8988T (cell line): ENCODE data around the gene YWHAG.
"Not testable (repeated sequence)": the region's sequence is repeated elsewhere in the genome, so short reads cannot be mapped to it uniquely, and the experiment has no call there.

ENCODE experiments used
- DNase-seq: peaks from one replicate; pipeline ENCODE4 v3.0.0; 2011

Gene YWHAG

DNA sequence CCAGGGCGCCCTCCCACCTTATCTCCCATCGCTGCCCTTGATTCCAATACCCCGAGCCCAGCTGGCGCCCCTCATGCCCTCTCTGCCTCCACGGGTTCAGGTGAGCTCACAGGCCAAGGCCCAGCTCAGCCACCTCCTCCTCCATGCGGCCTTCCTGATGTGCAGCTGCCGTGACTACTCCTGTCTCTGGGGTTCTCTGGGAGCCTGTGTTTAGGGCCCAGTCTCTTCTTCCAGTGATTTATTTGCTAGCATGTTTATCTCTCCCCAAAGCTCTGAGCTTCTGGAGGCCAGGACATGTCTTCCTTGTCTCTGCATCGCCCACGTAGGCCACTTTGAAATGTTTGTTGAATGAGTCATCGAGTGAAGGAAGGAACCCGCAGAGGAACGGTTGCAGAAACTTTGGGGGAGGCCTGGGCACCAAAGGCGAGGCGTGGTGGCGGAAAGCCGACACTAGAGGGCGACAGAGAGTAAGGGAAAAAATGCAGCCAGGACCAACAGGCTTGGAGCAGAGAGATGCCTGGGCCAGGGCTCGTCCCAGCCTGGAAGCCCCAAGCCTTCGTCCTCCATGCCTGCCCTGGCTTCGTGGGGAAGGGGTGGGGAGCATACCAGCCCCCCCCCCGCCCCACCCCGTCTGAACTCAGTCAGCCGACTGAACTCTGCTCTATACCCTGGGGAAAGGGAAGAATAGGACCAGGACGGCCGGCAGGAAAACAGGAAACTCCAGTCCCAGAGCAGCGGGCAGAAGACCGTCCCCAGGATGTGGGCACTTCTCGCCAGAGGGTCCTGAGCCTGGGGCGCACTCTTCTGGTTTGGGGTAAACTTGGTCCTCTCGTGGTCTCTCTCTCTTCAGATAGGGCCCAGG, 67.2 kb downstream of the YWHAG start:
- DNase-seq, result peak; percentile 79

DNA sequence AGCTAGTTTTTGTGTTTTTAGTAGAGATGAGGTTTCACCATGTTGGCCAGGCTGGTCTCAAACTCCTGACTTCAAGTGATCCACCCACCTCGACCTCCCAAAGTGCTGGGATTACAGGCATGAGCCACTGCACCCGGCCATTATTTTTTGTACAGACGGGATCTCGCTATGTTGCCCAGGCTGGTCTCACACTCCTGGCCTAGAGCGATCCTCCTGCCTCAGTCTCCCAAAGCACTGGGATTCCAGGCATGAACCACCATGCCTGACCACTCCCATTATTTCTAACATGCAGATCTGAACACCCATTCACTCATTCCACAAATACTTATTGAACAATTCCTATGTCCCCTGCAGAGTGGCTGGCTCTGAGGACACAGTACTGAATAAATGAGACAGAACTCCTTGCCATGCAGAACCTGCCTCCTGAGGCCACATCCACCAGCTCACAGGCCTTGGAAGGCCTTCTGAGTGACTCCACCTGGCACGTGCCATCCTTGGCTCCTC, 67.9 kb downstream of the YWHAG start:
- not testable (repeated sequence) for DNase-seq

DNA sequence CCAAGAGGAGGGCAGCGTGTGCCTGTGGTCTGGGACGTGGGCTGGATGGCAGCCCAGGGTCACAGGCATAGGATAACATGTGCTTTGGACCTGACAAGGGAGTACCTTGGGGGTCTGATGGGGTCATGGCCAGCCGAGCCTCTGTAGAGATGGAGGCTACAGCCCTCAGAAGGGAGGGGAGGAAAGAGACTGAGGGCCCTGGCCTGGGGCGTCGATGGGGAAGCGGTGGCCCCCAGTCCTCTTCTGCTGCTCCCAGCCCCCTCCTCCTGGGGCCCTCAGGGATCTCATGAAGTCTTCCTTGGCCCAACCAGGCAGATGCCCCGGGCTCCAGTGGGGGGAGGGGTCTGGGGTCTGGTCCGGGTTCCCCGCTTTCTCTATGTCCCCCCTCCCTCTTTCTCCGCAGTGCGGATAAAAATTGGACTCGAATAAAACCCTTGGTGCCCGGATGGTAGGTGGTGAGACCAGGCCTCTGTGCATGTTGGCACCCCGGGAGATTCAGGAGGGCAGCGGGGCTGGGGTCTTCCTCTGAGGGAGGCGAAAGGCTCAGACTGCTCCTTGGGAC, 71.9 kb downstream of the YWHAG start:
- no peak for DNase-seq

DNA sequence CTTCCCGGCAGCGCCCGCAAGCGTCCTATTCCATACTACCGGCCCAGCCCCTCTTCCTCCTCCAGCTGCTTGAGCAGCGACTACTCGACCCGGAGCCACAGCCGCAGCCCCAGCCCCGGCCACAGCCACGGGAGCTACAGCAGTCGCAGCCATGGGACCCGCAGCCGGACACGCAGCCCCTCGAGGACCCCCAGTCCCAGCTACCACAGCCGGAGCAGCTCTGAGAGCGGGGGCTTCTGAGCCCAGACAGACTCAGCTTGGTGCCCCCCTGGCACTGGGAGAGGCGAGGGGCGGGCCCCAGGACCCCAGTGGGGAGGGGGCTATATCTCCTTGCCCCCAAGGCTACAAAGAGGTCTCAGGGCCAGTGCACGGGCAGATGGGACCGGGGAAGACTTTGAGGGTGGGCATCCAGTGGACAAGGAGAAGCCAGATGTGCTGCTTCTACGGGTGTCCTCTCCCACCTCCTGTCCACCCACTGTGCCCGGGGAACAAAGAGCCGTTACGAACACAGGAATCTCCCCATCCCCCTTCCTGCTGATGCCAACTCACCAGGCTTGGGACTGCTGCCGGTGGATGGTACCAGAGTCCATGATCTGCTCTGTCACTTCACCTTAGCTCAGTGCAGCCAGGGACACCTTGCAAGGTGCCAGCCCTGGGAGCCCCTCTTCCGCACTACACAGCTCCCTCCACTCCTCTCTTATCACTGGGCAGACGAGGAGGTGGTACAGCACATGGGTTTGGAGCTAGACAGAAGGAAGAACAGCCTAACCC, 73.0 kb downstream of the YWHAG start:
- no peak for DNase-seq

DNA sequence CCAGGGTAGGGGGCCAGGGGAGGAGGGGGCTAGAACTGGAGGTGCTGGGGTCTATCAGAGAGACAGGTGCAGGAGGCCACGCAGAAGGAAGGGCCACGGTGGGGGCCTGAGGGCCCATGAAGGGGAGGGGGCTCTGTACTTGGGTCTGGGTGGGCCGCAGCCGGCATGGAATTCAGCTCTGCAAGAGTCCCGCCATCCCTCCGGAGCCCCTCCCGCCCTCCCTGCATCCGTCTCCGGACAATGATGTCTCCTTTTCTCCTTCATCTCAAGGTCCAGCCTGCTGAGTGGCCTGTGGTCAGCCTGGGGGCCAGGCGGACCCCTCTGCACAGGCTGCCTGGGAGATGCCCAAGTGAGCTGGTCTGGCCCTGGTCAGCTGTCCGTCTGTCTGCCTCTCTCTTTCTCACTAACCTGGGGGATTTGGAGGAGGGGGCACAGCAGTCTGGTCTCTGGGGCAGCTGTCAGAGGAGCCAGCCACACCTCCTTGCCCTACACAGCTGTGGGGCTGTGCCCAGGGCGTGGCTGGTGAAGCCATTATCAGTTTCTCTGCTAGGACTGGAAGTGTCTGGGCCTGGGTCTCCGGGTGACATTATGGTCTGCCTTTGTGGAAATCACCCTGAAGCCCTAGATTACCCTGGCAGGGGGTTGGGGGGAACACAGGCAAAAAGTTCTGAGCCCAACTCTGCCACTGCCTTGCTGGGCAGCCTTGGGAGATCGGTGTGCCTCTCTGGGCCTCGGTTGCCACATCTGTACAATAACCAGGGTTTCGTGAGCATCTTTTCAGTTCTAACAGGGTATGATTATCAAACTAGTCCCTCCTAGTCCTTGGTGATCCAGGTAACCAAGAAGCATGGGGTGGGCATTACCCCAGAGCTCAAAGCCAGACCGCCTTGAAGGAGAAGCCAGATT, 75.3 kb downstream of the YWHAG start:
- DNase-seq, result no peak

DNA sequence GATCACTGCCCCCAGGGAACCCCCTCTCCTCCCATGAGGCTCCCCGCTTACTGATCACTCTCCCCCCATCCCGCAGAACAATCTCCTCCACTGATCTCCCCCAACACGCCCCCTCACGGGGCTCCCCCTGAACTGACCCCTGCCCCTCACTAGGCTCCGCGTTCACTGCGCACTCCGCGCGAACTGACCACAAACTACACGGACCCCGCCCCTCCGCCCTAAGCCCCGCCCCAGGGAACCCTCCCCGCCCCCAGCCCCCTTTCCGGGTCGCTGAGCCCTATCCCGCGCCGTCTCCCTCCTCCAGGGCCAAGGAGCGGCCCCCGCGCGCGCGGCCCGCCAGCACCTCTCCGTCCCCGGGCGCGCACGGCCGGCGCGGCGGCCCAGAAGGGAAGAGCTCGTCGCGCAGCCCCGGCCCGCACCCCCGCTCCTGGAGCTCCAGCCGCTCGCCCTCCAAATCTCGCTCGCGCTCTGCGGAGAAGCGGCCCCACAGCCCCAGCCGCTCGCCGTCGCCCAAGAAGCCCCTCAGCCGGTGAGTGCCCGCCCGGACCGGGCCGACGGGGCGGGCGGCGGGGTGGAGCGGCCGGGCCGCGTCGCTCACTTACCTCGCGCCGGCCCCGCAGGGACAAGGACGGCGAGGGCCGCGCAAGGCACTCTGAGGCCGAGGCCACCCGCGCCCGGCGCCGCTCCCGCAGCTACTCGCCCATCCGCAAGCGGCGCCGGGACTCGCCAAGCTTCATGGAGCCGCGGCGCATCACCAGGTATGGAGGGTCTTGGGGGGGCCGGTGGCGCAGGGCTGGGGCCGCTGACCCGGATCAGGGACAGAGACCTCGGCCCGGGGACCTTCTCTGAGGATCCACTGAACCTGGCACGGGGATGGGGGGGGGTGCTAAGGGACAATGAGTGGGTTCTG, 76.2 kb downstream of the YWHAG start:
- no peak for DNase-seq

DNA sequence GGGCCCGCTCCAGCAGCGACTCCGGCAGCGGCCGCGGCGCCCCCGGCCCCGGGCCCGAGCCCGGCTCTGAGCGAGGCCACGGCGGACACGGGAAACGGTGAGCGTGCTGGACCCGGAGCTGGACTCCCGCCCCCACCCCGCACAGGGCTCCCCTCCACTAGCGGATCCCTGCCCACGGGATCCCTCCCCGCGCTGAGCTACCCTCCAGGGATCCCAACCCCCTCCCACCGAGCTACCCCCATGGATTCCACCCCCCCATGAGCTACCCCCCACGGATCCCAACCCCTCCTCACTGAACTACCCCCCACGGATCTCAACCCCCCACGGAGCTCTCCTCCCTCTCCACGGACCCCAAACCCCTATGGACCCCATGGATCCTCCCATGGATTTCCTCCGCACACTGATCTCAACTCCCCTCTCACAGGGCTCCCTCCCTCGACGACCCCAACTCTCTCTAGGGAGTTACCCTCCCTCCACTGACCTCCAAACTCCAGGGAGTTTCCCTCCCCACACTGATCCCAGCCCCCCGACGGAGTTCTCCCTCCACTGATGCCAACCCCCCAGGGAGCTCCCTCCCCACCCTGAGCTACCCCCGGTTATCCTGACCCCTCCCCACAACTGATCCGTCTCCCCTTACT, 77.0 kb downstream of the YWHAG start:
- DNase-seq, result no peak

DNA sequence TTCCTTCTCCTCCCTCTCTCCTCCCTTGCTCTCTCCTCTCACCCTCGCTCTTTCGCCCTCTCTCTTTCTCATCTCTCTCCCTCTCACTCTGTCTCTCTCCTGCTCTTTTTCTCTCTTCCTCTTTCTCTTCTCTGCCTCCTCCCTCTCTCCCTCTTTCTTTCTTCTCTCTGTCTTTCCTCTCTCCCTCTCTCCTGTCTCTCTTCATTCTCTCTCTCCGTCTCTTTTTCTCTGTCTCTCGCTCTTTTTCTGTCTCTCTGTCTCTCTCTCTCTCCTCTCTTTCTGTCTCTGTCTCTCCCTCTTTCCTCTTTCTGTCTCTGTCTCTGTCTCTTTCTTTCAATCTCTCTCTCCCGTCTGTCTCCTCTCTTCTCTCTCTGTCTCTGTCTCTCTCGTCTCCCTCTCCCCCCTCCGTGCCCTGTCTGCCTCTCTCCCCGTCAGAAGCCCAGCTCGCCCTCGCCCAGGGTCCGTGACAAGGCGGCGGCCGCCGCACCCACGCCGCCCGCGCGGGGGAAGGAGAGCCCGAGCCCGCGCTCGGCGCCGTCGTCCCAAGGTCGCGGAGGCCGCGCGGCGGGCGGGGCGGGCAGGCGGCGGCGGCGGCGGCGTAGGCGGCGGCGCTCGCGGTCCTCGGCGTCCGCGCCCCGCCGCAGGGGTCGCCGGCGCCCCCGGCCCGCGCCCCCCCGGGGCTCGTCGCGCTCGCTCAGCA, 77.6 kb downstream of the YWHAG start:
- DNase-seq, result no peak

DNA sequence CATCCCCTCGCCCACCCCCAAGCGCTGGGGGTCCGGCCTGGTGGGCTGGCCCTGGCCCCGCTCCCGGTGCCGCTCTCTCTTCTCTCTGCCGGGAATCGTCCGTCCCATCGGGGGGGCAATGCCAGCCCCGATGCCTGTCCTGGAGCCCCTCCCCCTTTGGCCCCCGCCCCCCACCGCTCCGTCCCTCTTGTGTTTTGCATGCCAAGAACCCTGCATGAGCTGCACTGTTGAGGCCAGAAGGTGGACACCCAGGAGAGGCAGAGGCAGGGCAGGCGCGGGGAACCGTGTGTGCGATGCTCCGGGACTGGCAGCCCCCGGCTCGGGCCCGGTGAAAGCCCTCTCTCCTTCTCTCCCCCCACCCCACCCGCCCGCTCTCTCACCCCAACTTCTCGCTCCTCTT, 78.4 kb downstream of the YWHAG start:
- no peak for DNase-seq

DNA sequence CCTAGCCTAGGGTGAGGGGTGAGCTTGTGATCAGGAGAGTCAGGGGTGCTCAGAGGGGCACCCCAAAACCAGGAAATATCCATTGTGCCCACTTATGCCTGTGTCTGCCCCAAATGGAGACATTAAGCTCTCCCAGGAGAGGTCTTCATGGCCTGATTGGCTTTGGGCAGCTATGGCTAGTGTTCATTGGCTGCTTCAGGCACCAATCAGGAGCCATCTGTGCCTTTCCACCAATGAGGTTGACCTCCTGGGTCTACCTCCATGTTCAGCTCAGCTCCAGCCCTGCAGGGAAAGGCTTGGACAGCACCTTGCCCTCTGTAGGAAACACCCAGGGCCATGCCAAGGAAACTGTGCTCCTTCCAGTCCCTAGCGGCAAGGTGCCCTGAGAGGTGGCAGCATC, 80.3 kb downstream of the YWHAG start:
- DNase-seq, result no peak
